ENCODE data around the gene MPP3. TPM values are rescaled to one million over a fixed set of nuclear protein-coding genes. Genes with fewer than 3 reads are reported as not detected.

Gene MPP3
- total and polyA plus RNA-seq, 4 donors = 9.9 to 38.7 (median 24.6) TPM

DNA sequence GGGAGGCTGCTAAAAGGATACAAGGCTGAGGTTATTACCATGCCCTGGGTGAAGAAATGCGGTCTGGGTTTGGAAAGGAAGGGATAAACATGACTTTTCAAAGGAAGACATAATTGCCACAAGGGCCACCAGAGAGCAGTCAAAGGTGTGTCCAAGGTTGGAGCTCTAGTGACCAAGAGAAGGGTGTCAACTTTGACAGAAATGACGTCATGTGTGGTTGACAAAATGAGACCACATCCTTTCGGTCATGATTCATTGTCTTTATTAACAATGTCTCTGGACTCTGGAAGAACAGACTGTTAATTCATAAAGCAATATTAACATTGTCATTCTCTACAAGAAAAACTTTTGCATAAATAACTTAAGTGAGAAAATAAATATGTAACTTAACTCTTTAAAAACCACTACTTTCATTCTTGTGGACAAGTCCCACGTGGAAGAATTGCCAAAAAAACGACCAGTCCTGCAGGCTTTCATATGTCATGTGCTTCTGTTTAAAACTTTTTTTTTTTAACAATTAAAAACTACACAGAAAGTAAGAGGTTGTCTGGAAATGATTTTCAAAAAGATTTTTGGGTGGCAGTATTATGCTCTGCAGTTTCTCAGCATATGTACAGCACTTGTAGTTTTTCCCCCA lies 79.3 kb downstream of the MPP3 start:
- Histone ChIP-seq H3K4me3 (no peak overlapping the region), H3K27ac (ENCODE audit: low read depth in 1 of 2, low read length in 1 of 2) (no peak overlapping the region), H3K4me1 (ENCODE audit: control insufficient read depth in 5 of 5, insufficient read depth in 5 of 5, low read length in 5 of 5) (peaks cover 0 to 7% (median 6%) of the 10 kb centered on the region in 5 donors), H3K27me3 (ENCODE audit: control insufficient read depth in 3 of 3, insufficient read depth in 3 of 3, low read length in 2 of 3) (peaks cover 0 to 28% (median 17%) of the 10 kb centered on the region in 3 donors), H3K9ac (ENCODE audit: insufficient read depth in 1 of 2, low read length in 2 of 2) (no peak overlapping the region), H3K9me3 (ENCODE audit: control insufficient read depth in 4 of 4, insufficient read depth in 3 of 4, low read length in 3 of 4) (peaks cover 0 to 4% (median 0%) of the 10 kb centered on the region in 4 donors), H3K36me3 (ENCODE audit: control insufficient read depth in 4 of 4, insufficient read depth in 4 of 4, low read length in 4 of 4) (no peaks in the 10 kb centered on the region)
- 56 to 60% methylated on average over 5 of the region's 5 CpGs for WGBS, 2 donors
- DNase-seq = peak in 1 of 3 donors; percentile 20
- TF ChIP-seq, protein P1, sequence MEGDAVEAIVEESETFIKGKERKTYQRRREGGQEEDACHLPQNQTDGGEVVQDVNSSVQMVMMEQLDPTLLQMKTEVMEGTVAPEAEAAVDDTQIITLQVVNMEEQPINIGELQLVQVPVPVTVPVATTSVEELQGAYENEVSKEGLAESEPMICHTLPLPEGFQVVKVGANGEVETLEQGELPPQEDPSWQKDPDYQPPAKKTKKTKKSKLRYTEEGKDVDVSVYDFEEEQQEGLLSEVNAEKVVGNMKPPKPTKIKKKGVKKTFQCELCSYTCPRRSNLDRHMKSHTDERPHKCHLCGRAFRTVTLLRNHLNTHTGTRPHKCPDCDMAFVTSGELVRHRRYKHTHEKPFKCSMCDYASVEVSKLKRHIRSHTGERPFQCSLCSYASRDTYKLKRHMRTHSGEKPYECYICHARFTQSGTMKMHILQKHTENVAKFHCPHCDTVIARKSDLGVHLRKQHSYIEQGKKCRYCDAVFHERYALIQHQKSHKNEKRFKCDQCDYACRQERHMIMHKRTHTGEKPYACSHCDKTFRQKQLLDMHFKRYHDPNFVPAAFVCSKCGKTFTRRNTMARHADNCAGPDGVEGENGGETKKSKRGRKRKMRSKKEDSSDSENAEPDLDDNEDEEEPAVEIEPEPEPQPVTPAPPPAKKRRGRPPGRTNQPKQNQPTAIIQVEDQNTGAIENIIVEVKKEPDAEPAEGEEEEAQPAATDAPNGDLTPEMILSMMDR (IDR thresholded peaks at IDR 0.05; ENCODE audit: control extremely low read depth, extremely low read depth) = no peak
- ATAC-seq (ENCODE audit: insufficient read depth, low FRiP score) = no peak

Other genes with a start within 250 kb of the MPP3 start
- 1 to 10 TPM in 1 of 2 donors, under 1 TPM in 1; 0.31 to 1.2 TPM for gene MEOX1, start 171.2 kb downstream of the MPP3 start, total RNA-seq
- gene MEOX1, start 171.2 kb downstream of the MPP3 start, polyA plus RNA-seq = 1 to 10 TPM in 1 of 2 donors, under 1 TPM in 1; 0.26 to 1.1 TPM
- gene SOST, start 74.4 kb downstream of the MPP3 start, total RNA-seq = not detected
- under 1 TPM; 0.02 to 0.04 TPM for gene SOST, start 74.4 kb downstream of the MPP3 start, polyA plus RNA-seq
- gene DUSP3, start 54.2 kb downstream of the MPP3 start, total RNA-seq = 10 to 100 TPM; 49.6 to 86.3 TPM
- 10 to 100 TPM; 50.5 to 82.6 TPM for gene DUSP3, start 54.2 kb downstream of the MPP3 start, polyA plus RNA-seq
- under 1 TPM in 1 of 2 donors, not detected in 1; 0.06 TPM for gene CFAP97D1, start 52.7 kb downstream of the MPP3 start, total RNA-seq
- gene CFAP97D1, start 52.7 kb downstream of the MPP3 start, polyA plus RNA-seq = under 1 TPM; 0.01 to 0.02 TPM
- gene CD300LG, start 14.0 kb upstream of the MPP3 start, total RNA-seq = 1 to 10 TPM; 1.1 to 6.8 TPM
- 1 to 10 TPM; 1.4 to 3.6 TPM for gene CD300LG, start 14.0 kb upstream of the MPP3 start, polyA plus RNA-seq
- gene MPP2, start 74.4 kb upstream of the MPP3 start, total RNA-seq = 1 to 10 TPM; 1.1 to 1.3 TPM
- gene MPP2, start 74.4 kb upstream of the MPP3 start, polyA plus RNA-seq = under 1 TPM; 0.24 to 0.25 TPM
- gene PPY, start 109.3 kb upstream of the MPP3 start, total RNA-seq = not detected
- not detected for gene PPY, start 109.3 kb upstream of the MPP3 start, polyA plus RNA-seq
- under 1 TPM in 1 of 2 donors, not detected in 1; 0.25 TPM for gene PYY, start 120.8 kb upstream of the MPP3 start, total RNA-seq
- gene PYY, start 120.8 kb upstream of the MPP3 start, polyA plus RNA-seq = under 1 TPM in 1 of 2 donors, not detected in 1; 0.05 TPM
- 10 to 100 TPM in 1 of 2 donors, 1 to 10 TPM in 1; 2.6 to 10.7 TPM for gene NAGS, start 171.5 kb upstream of the MPP3 start, total RNA-seq
- 1 to 10 TPM; 3.6 to 6.4 TPM for gene NAGS, start 171.5 kb upstream of the MPP3 start, polyA plus RNA-seq
- 10 to 100 TPM; 32.9 to 33.3 TPM for gene TMEM101, start 181.8 kb upstream of the MPP3 start, total RNA-seq
- 10 to 100 TPM; 28.7 to 43.5 TPM for gene TMEM101, start 181.8 kb upstream of the MPP3 start, polyA plus RNA-seq
- gene LSM12, start 233.5 kb upstream of the MPP3 start, total RNA-seq = 10 to 100 TPM; 14.8 to 45.3 TPM
- gene LSM12, start 233.5 kb upstream of the MPP3 start, polyA plus RNA-seq = 10 to 100 TPM; 25.8 to 54.6 TPM
- 10 to 100 TPM; 21.2 to 74.6 TPM for gene G6PC3, start 237.6 kb upstream of the MPP3 start, total RNA-seq
- gene G6PC3, start 237.6 kb upstream of the MPP3 start, polyA plus RNA-seq = 10 to 100 TPM; 84.8 to 87.4 TPM

All from lung (tissue), 12 donors.